Spleen (tissue), 7 donors: ENCODE results near the gene FBLN5.

Experiments
- POLR2A ChIP-seq, 3 donors: fragments of 450-650 bp; IDR thresholded peaks; one replicate each; pipeline ENCODE4 v1.5.1; 2017; ENCODE audit warnings: antibody characterized with exemption in 3 of 3, mild to moderate bottlenecking in 1 of 3
- TF ChIP-seq, protein P1 (sequence below), 11 experiments: fragments of 200-600 bp in 7 of 11; fragments of 450-650 bp in 4 of 11; sonication (generic) in 4 of 11; IDR thresholded peaks in 8 of 11; conservative IDR thresholded peaks in 3 of 11; 1 replicate in 7 of 11; 2 replicates in 4 of 11; pipeline versions ENCODE4 v1.4.0 to v1.8.0; 2016 to 2021; ENCODE audit warnings: antibody characterized with exemption in 11 of 11, inconsistent platforms in 4 of 11, mild to moderate bottlenecking in 1 of 11
- donor health status: DM: no; HTN: no; CAD: no; lungs with moderate emphysema.
- donor health status: DM: no; HTN: no; CAD: no.
- donor health status: DM: no; HTN: no; CAD: no.

DNA sequence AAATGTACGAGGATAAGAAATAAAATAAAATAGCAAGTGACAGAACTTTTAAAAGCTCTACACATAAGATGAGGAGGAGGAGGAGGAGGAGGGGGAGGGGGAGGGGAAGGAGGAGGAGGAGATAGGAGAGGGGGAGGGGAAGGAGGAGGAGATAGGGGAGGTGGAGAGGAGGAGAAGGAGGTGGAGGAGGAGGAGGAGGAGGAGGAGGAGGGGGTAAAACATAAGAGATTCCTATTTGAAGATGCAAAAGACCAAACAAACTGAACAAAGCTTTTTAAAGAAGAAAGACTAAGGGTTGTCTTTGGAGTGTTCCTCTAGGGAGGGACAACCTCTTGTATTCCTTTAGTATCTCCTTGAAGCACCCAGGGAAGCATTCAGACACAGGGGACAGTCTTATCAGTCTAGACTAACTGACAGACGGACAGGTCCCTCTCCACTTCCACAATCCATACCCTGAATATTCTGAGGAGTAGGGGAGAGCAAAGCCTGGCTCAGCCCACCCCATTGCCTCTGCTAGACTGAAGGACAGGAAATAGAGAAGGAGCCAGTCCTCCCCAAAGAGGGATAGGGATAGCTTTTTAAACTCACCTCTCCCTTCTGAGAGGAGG lies 93.1 kb downstream of the FBLN5 start:
- TF ChIP-seq, protein P1, sequence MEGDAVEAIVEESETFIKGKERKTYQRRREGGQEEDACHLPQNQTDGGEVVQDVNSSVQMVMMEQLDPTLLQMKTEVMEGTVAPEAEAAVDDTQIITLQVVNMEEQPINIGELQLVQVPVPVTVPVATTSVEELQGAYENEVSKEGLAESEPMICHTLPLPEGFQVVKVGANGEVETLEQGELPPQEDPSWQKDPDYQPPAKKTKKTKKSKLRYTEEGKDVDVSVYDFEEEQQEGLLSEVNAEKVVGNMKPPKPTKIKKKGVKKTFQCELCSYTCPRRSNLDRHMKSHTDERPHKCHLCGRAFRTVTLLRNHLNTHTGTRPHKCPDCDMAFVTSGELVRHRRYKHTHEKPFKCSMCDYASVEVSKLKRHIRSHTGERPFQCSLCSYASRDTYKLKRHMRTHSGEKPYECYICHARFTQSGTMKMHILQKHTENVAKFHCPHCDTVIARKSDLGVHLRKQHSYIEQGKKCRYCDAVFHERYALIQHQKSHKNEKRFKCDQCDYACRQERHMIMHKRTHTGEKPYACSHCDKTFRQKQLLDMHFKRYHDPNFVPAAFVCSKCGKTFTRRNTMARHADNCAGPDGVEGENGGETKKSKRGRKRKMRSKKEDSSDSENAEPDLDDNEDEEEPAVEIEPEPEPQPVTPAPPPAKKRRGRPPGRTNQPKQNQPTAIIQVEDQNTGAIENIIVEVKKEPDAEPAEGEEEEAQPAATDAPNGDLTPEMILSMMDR (IDR thresholded peaks at IDR 0.05 in 8 of 11, conservative IDR thresholded peaks at IDR 0.05 in 3 of 11), result no peak
- TF ChIP-seq POLR2A (IDR thresholded peaks at IDR 0.05), result no peak
